Trophoblast cell (in vitro differentiated cells and primary cell): ENCODE measurements around the gene CYP3A5.

Source experiments
- DNase-seq, 2 donors: peaks; one replicate each; pipeline ENCODE4 v3.0.0-alpha.2; 2016
- H2AFZ ChIP-seq: 2 replicates; pipeline ENCODE4 v1.6.1; 2013; ENCODE audit warnings: low read length, moderate library complexity, mild to moderate bottlenecking; ENCODE audit not compliant: insufficient read depth, poor library complexity
- H2AK5ac ChIP-seq: 2 replicates; pipeline ENCODE4 v1.6.1; 2013; ENCODE audit warnings: mild to moderate bottlenecking, low read length
- H2BK120ac ChIP-seq: 2 replicates; pipeline ENCODE4 v1.6.1; 2013; ENCODE audit warnings: low read length, mild to moderate bottlenecking, moderate library complexity; ENCODE audit not compliant: insufficient read depth, poor library complexity
- H2BK12ac ChIP-seq: 2 replicates; pipeline ENCODE4 v1.6.1; 2013; ENCODE audit warnings: mild to moderate bottlenecking, low read length, moderate library complexity
- H2BK5ac ChIP-seq: 2 replicates; pipeline ENCODE4 v1.6.1; 2013; ENCODE audit warnings: low read length, low read depth, moderate library complexity, mild to moderate bottlenecking; ENCODE audit not compliant: poor library complexity
- H3K14ac ChIP-seq: 2 replicates; pipeline ENCODE4 v1.6.1; 2013; ENCODE audit warnings: mild to moderate bottlenecking, low read length
- H3K18ac ChIP-seq: 2 replicates; pipeline ENCODE4 v1.6.1; 2013; ENCODE audit warnings: mild to moderate bottlenecking, low read length
- H3K23ac ChIP-seq: 2 replicates; pipeline ENCODE4 v1.6.1; 2013; ENCODE audit warnings: low read length
- H3K27ac ChIP-seq: 2 replicates; pipeline ENCODE4 v1.5.1; 2013; ENCODE audit warnings: low read depth, mild to moderate bottlenecking, inconsistent platforms, low read length, moderate library complexity
- H3K27me3 ChIP-seq: 2 replicates; pipeline ENCODE4 v1.6.1; 2013; ENCODE audit warnings: inconsistent platforms, mild to moderate bottlenecking, low read length, moderate library complexity; ENCODE audit not compliant: insufficient read depth
- H3K36me3 ChIP-seq, 2 experiments: 1 replicate in 1 of 2; 2 replicates in 1 of 2; pipeline ENCODE4 v1.6.1; 2013; ENCODE audit warnings: low read length in 2 of 2, mild to moderate bottlenecking in 2 of 2, moderate library complexity in 1 of 2; ENCODE audit not compliant: insufficient read depth in 2 of 2, control insufficient read depth in 1 of 2
- H3K4ac ChIP-seq: 2 replicates; pipeline ENCODE4 v1.6.1; 2013; ENCODE audit warnings: low read depth, mild to moderate bottlenecking, low read length, moderate library complexity
- H3K4me1 ChIP-seq, 2 experiments: 1 replicate in 1 of 2; 2 replicates in 1 of 2; pipeline ENCODE4 v1.6.1; 2013; ENCODE audit warnings: low read length in 2 of 2, mild to moderate bottlenecking in 2 of 2, moderate library complexity in 1 of 2; ENCODE audit not compliant: insufficient read depth in 2 of 2, control insufficient read depth in 1 of 2
- H3K4me2 ChIP-seq: 2 replicates; pipeline ENCODE4 v1.6.1; 2013; ENCODE audit warnings: inconsistent platforms, mild to moderate bottlenecking, low read length, moderate library complexity
- H3K4me3 ChIP-seq: 2 replicates; pipeline ENCODE4 v1.5.1; 2013; ENCODE audit warnings: mild to moderate bottlenecking, low read depth, low read length, inconsistent platforms
- H3K79me1 ChIP-seq: one replicate; pipeline ENCODE4 v1.6.1; 2013; ENCODE audit warnings: low read length
- H3K79me2 ChIP-seq: 2 replicates; pipeline ENCODE4 v1.6.1; 2013; ENCODE audit warnings: low read length, mild to moderate bottlenecking; ENCODE audit not compliant: control insufficient read depth, insufficient read depth, poor library complexity
- H3K9ac ChIP-seq: 2 replicates; pipeline ENCODE4 v1.6.1; 2013; ENCODE audit warnings: mild to moderate bottlenecking, low read length
- H3K9me3 ChIP-seq: 2 replicates; pipeline ENCODE4 v1.6.1; 2013; ENCODE audit warnings: low read depth, mild to moderate bottlenecking, control low read depth, inconsistent platforms, low read length; ENCODE audit not compliant: insufficient read depth
- H4K12ac ChIP-seq: 2 replicates; pipeline ENCODE4 v1.6.1; 2013; ENCODE audit warnings: low read depth, mild to moderate bottlenecking, low read length, moderate library complexity
- H4K8ac ChIP-seq: 2 replicates; pipeline ENCODE4 v1.6.1; 2013; ENCODE audit warnings: low read depth, mild to moderate bottlenecking, low read length, moderate library complexity
- H4K91ac ChIP-seq: one replicate; pipeline ENCODE4 v1.6.1; 2013; ENCODE audit warnings: low read depth, mild to moderate bottlenecking, low read length, moderate library complexity
- WGBS: extraction: QIAGEN DNeasy Blood & Tissue Kit; methylation state at CpG from one replicate; pipeline ENCODE4 v1.1.7; 2013; ENCODE audit warnings: missing lambda C conversion rate; ENCODE audit not compliant: insufficient read length, insufficient coverage; ENCODE audit errors: extremely low coverage; 5-methylcytosine and 5-hydroxymethylcytosine counted together

The CYP3A5 gene

GRCh38 chr7:99623702-99624447 lies 55.9 kb downstream of the CYP3A5 start:
- H3K79me2 ChIP-seq: peaks cover 7% of the 10 kb centered on the region
- H3K4ac ChIP-seq: no peak overlapping the region
- H3K14ac ChIP-seq: no peak overlapping the region
- no peak overlapping the region for H2AK5ac ChIP-seq
- no peak overlapping the region for H3K4me3 ChIP-seq
- H3K27ac ChIP-seq: no peak overlapping the region
- no peak overlapping the region for H2BK12ac ChIP-seq
- no peaks in the 10 kb centered on the region for H3K27me3 ChIP-seq
- H2BK5ac ChIP-seq: no peak overlapping the region
- no peak overlapping the region for H3K23ac ChIP-seq
- H3K4me1 ChIP-seq: peaks cover 19% of the 10 kb centered on the region in 2 experiments
- no peak overlapping the region for H2BK120ac ChIP-seq
- H3K4me2 ChIP-seq: no peak overlapping the region
- H4K8ac ChIP-seq: no peak overlapping the region
- peaks cover 5% of the 10 kb centered on the region for H3K9me3 ChIP-seq
- H3K36me3 ChIP-seq: peaks cover 62 to 77% of the 10 kb centered on the region in 2 experiments
- no CpG with 5 or more reads among the region's 9 CpGs for WGBS
- no peak overlapping the region for H3K9ac ChIP-seq
- no peak overlapping the region for H4K12ac ChIP-seq
- peaks cover 9% of the 10 kb centered on the region for H3K79me1 ChIP-seq
- H2AFZ ChIP-seq: no peak overlapping the region
- H3K18ac ChIP-seq: no peak overlapping the region
- DNase-seq: no peak
- H4K91ac ChIP-seq: no peak overlapping the region

- Histone ChIP-seq H3K4ac (no peak overlapping the region), H3K79me2 (peaks cover 7% of the 10 kb centered on the region), H4K91ac (no peak overlapping the region), H3K14ac (no peak overlapping the region), H4K8ac (no peak overlapping the region), H2AFZ (no peak overlapping the region), H3K27me3 (no peaks in the 10 kb centered on the region), H2BK120ac (no peak overlapping the region), H2AK5ac (no peak overlapping the region), H3K9me3 (peaks cover 5% of the 10 kb centered on the region), H3K27ac (no peak overlapping the region), H3K36me3 (peaks cover 59 to 73% of the 10 kb centered on the region in 2 experiments), H2BK5ac (no peak overlapping the region), H2BK12ac (no peak overlapping the region), H4K12ac (no peak overlapping the region), H3K9ac (no peak overlapping the region), H3K23ac (no peak overlapping the region), H3K4me2 (no peak overlapping the region), H3K18ac (no peak overlapping the region), H3K79me1 (peaks cover 12% of the 10 kb centered on the region), H3K4me1 (peaks cover 19 to 21% of the 10 kb centered on the region in 2 experiments), H3K4me3 (no peak overlapping the region)
- DNase-seq: no peak
- WGBS: no CpG with 5 or more reads among the region's 7 CpGs
Measured at GRCh38 chr7:99623091-99623693, 56.6 kb downstream of the CYP3A5 start.

GRCh38 chr7:99622596-99622995 lies 57.2 kb downstream of the CYP3A5 start:
- no peak overlapping the region for H3K14ac ChIP-seq
- no peak overlapping the region for H3K9ac ChIP-seq
- no peak overlapping the region for H3K4ac ChIP-seq
- H2AFZ ChIP-seq: no peak overlapping the region
- no peak overlapping the region for H3K4me2 ChIP-seq
- peaks cover 19 to 25% of the 10 kb centered on the region in 2 experiments for H3K4me1 ChIP-seq
- peaks cover 57 to 70% of the 10 kb centered on the region in 2 experiments for H3K36me3 ChIP-seq
- peaks cover 12% of the 10 kb centered on the region for H3K79me1 ChIP-seq
- no peaks in the 10 kb centered on the region for H3K27me3 ChIP-seq
- no peak overlapping the region for H2BK12ac ChIP-seq
- no CpG with 5 or more reads among the region's 10 CpGs for WGBS
- H2AK5ac ChIP-seq: no peak overlapping the region
- H3K18ac ChIP-seq: no peak overlapping the region
- peaks cover 7% of the 10 kb centered on the region for H3K79me2 ChIP-seq
- no peak for DNase-seq
- H3K4me3 ChIP-seq: no peak overlapping the region
- H4K8ac ChIP-seq: no peak overlapping the region
- no peak overlapping the region for H3K27ac ChIP-seq
- peaks cover 5% of the 10 kb centered on the region for H3K9me3 ChIP-seq
- H3K23ac ChIP-seq: no peak overlapping the region
- no peak overlapping the region for H2BK120ac ChIP-seq
- H4K12ac ChIP-seq: no peak overlapping the region
- no peak overlapping the region for H2BK5ac ChIP-seq
- H4K91ac ChIP-seq: no peak overlapping the region

- Histone ChIP-seq H3K36me3 (peaks cover 56 to 65% of the 10 kb centered on the region in 2 experiments), H3K4me3 (no peak overlapping the region), H4K8ac (no peak overlapping the region), H3K79me1 (peaks cover 22% of the 10 kb centered on the region), H2BK12ac (no peak overlapping the region), H3K27ac (no peak overlapping the region), H2AK5ac (no peak overlapping the region), H3K18ac (no peak overlapping the region), H3K79me2 (peaks cover 15% of the 10 kb centered on the region), H3K27me3 (no peaks in the 10 kb centered on the region), H2AFZ (no peak overlapping the region), H4K91ac (no peak overlapping the region), H3K4me1 (peaks cover 24 to 29% of the 10 kb centered on the region in 2 experiments), H3K23ac (no peak overlapping the region), H3K4ac (peak overlapping the region; percentile 15), H2BK5ac (no peak overlapping the region), H3K9ac (no peak overlapping the region), H2BK120ac (no peak overlapping the region), H3K9me3 (peaks cover 5% of the 10 kb centered on the region), H3K14ac (no peak overlapping the region), H4K12ac (no peak overlapping the region), H3K4me2 (no peak overlapping the region)
- no peak for DNase-seq
- WGBS: no CpG with 5 or more reads among the region's 5 CpGs
Measured at GRCh38 chr7:99621271-99621670, 58.5 kb downstream of the CYP3A5 start.
